ENCODE measurements around the gene RELB. TPM values are rescaled to one million over a fixed set of nuclear protein-coding genes. Genes with fewer than 3 reads are reported as not detected.
"Not testable (repeated sequence)": the region's sequence is repeated elsewhere in the genome, so short reads cannot be mapped to it uniquely, and the experiment has no call there.

Gene RELB
- total RNA-seq, 1 donor from 2014 or later: 72.7 TPM

GRCh38 chr19:44971451-44971850, 29.8 kb upstream of the RELB start:
- intact Hi-C loops (cut with micrococcal nuclease); DNase-seq; H3K27me3 Mint-ChIP-seq; H3K4me1 Mint-ChIP-seq; H3K27ac Mint-ChIP-seq; H3K4me3 Mint-ChIP-seq; H3K9me3 Mint-ChIP-seq: not testable (repeated sequence)
- H3K36me3 Mint-ChIP-seq (ENCODE audit: low read depth): peaks cover 29% of the 10 kb centered on the region

- no peak for DNase-seq
- Mint-ChIP-seq H3K27ac (no peak overlapping the region), H3K27me3 (no peaks in the 10 kb centered on the region)
Observed at GRCh38 chr19:44972802-44973201, 28.5 kb upstream of the RELB start.

GRCh38 chr19:44973982-44974735, 27.1 kb upstream of the RELB start:
- no peaks in the 10 kb centered on the region for H3K4me1 Mint-ChIP-seq
- H3K9me3 Mint-ChIP-seq: no peaks in the 10 kb centered on the region
- no peak overlapping the region for H3K4me3 Mint-ChIP-seq
- no peak for DNase-seq
- no peak overlapping the region for H3K27ac Mint-ChIP-seq
- H3K27me3 Mint-ChIP-seq: no peaks in the 10 kb centered on the region
- intact Hi-C loops (cut with micrococcal nuclease): no loop called here
- peaks cover 38% of the 10 kb centered on the region for H3K36me3 Mint-ChIP-seq (ENCODE audit: low read depth)

More at GRCh38 chr19:44972802-44973201, 28.5 kb upstream of the RELB start:
- H3K4me3 Mint-ChIP-seq: no peak overlapping the region
- H3K9me3 Mint-ChIP-seq: no peaks in the 10 kb centered on the region
- intact Hi-C loops (cut with micrococcal nuclease): no loop called here
- peaks cover 2% of the 10 kb centered on the region for H3K4me1 Mint-ChIP-seq
- peaks cover 35% of the 10 kb centered on the region for H3K36me3 Mint-ChIP-seq (ENCODE audit: low read depth)

- H3K9me3 Mint-ChIP-seq: no peaks in the 10 kb centered on the region
- H3K27me3 Mint-ChIP-seq: no peaks in the 10 kb centered on the region
- DNase-seq: no peak
- peaks cover 41% of the 10 kb centered on the region for H3K36me3 Mint-ChIP-seq (ENCODE audit: low read depth)
- no peak overlapping the region for H3K27ac Mint-ChIP-seq
- no peaks in the 10 kb centered on the region for H3K4me1 Mint-ChIP-seq
- intact Hi-C loops (cut with micrococcal nuclease): no loop called here
- no peak overlapping the region for H3K4me3 Mint-ChIP-seq
Observed at GRCh38 chr19:44974857-44975256, 26.4 kb upstream of the RELB start.

- Mint-ChIP-seq H3K9me3 (no peaks in the 10 kb centered on the region), H3K4me1 (no peaks in the 10 kb centered on the region), H3K27ac (no peak overlapping the region), H3K27me3 (no peaks in the 10 kb centered on the region), H3K36me3 (ENCODE audit: low read depth) (peaks cover 43% of the 10 kb centered on the region), H3K4me3 (no peak overlapping the region)
- intact Hi-C loops (cut with micrococcal nuclease): no loop called here
- no peak for DNase-seq
Observed at GRCh38 chr19:44975444-44975843, 25.8 kb upstream of the RELB start.

GRCh38 chr19:44984005-44984404, 17.3 kb upstream of the RELB start:
- Mint-ChIP-seq H3K27me3 (no peaks in the 10 kb centered on the region), H3K36me3 (ENCODE audit: low read depth) (peaks cover 31% of the 10 kb centered on the region), H3K27ac (no peak overlapping the region), H3K9me3 (no peaks in the 10 kb centered on the region), H3K4me3 (no peak overlapping the region), H3K4me1 (peaks cover 2% of the 10 kb centered on the region)
- intact Hi-C loops (cut with micrococcal nuclease): no loop called here
- no peak for DNase-seq

GRCh38 chr19:44985445-44985844, 15.8 kb upstream of the RELB start:
- no peak overlapping the region for H3K27ac Mint-ChIP-seq
- DNase-seq: no peak
- H3K4me1 Mint-ChIP-seq: peaks cover 4% of the 10 kb centered on the region
- H3K4me3 Mint-ChIP-seq: no peak overlapping the region
- intact Hi-C loops (cut with micrococcal nuclease): no loop called here
- peaks cover 28% of the 10 kb centered on the region for H3K36me3 Mint-ChIP-seq (ENCODE audit: low read depth)
- no peaks in the 10 kb centered on the region for H3K27me3 Mint-ChIP-seq
- H3K9me3 Mint-ChIP-seq: no peaks in the 10 kb centered on the region

- no peak overlapping the region for H3K4me3 Mint-ChIP-seq
- no peaks in the 10 kb centered on the region for H3K27me3 Mint-ChIP-seq
- DNase-seq: no peak
- H3K4me1 Mint-ChIP-seq: peaks cover 4% of the 10 kb centered on the region
- no peak overlapping the region for H3K27ac Mint-ChIP-seq
- H3K36me3 Mint-ChIP-seq (ENCODE audit: low read depth): peaks cover 30% of the 10 kb centered on the region
- no peaks in the 10 kb centered on the region for H3K9me3 Mint-ChIP-seq
- intact Hi-C loops (cut with micrococcal nuclease): no loop called here
Observed at GRCh38 chr19:44986389-44986788, 14.9 kb upstream of the RELB start.

- no peak for DNase-seq
- Mint-ChIP-seq H3K4me3 (no peak overlapping the region), H3K27me3 (no peaks in the 10 kb centered on the region), H3K27ac (no peak overlapping the region), H3K4me1 (peaks cover 6% of the 10 kb centered on the region), H3K9me3 (no peaks in the 10 kb centered on the region), H3K36me3 (ENCODE audit: low read depth) (peaks cover 34% of the 10 kb centered on the region)
- intact Hi-C loops (cut with micrococcal nuclease): no loop called here
Observed at GRCh38 chr19:44987148-44987675, 14.1 kb upstream of the RELB start.

- Mint-ChIP-seq H3K4me3 (no peak overlapping the region), H3K9me3 (no peaks in the 10 kb centered on the region), H3K27ac (no peak overlapping the region), H3K36me3 (ENCODE audit: low read depth) (peaks cover 30% of the 10 kb centered on the region), H3K27me3 (no peaks in the 10 kb centered on the region), H3K4me1 (peaks cover 6% of the 10 kb centered on the region)
- intact Hi-C loops (cut with micrococcal nuclease): no loop called here
- DNase-seq: no peak
Observed at GRCh38 chr19:44988273-44988672, 13.0 kb upstream of the RELB start.

- intact Hi-C loops (cut with micrococcal nuclease): loop anchor here (1.0 kb wide), 1 partner anchor 70 kb away; no protein-coding TSS in a partner anchor
- Mint-ChIP-seq H3K36me3 (ENCODE audit: low read depth) (peaks cover 33% of the 10 kb centered on the region), H3K27me3 (no peaks in the 10 kb centered on the region), H3K9me3 (no peaks in the 10 kb centered on the region), H3K4me3 (no peak overlapping the region), H3K27ac (peak overlapping the region; percentile 43), H3K4me1 (peaks cover 6% of the 10 kb centered on the region)
- peak; percentile 88 for DNase-seq
Observed at GRCh38 chr19:44988896-44989556, 12.2 kb upstream of the RELB start.

GRCh38 chr19:44990459-44990858, 10.8 kb upstream of the RELB start:
- intact Hi-C loops (cut with micrococcal nuclease): no loop called here
- H3K9me3 Mint-ChIP-seq: no peaks in the 10 kb centered on the region

GRCh38 chr19:44990966-44991365, 10.3 kb upstream of the RELB start:
- DNase-seq: no peak
- Mint-ChIP-seq H3K4me3 (no peak overlapping the region), H3K27me3 (no peaks in the 10 kb centered on the region), H3K27ac (no peak overlapping the region), H3K36me3 (ENCODE audit: low read depth) (peaks cover 24% of the 10 kb centered on the region), H3K9me3 (no peaks in the 10 kb centered on the region), H3K4me1 (peaks cover 6% of the 10 kb centered on the region)
- intact Hi-C loops (cut with micrococcal nuclease): no loop called here

More at GRCh38 chr19:44990459-44990858, 10.8 kb upstream of the RELB start:
- Mint-ChIP-seq H3K27me3 (no peaks in the 10 kb centered on the region), H3K4me3 (no peak overlapping the region), H3K36me3 (ENCODE audit: low read depth) (peaks cover 27% of the 10 kb centered on the region), H3K27ac (no peak overlapping the region), H3K4me1 (peaks cover 6% of the 10 kb centered on the region)
- DNase-seq: no peak

Measured in activated CD4-positive, alpha-beta T cell treated with anti-CD3 and anti-CD28 coated beads, Interleukin-2, amount 10 ng/mL, durations not matched to agents 24 days and 14 days (primary cell).